Activated CD4-positive, alpha-beta T cell treated with anti-CD3 and anti-CD28 coated beads, Interleukin-2, amount 50 U/mL, for 48 hours (primary cell): ENCODE results near the gene FST.

Experiments used
- DNase-seq, 2 experiments: peaks; one replicate each; pipeline ENCODE4 v3.0.0-alpha.2; 2020

Gene FST

DNA sequence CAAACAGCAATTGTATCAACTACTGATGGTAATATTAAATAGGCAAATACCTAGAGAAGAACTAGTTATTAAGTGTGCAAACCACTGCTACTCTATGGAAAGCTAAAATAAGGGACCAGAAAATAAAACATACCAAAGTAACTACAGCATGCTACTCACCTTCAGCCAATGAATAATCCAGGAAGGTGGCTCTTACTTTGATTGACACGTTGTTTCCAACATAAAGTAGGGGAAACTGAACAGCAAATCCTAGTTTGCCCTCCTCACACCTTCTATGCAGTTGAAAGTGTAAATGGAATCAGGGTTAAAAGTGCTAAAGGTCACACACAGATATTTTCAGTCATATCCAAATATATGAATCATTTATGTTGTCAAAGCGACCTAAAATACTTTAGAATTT is 5.1 kb upstream of the FST start:
- no peak for DNase-seq

- DNase-seq, result no peak
Observed at GRCh38 chr5:53476019-53476418, 4.4 kb upstream of the FST start.

- DNase-seq, result no peak
Observed at GRCh38 chr5:53476531-53477480, 3.6 kb upstream of the FST start.

- DNase-seq, result peak in 1 of 2 experiments; percentile 14
Observed at GRCh38 chr5:53478411-53479044, 1.9 kb upstream of the FST start.

- DNase-seq, result no peak
Observed at GRCh38 chr5:53479045-53479589, 1.3 kb upstream of the FST start.

- peak; percentile 23 to 35 for DNase-seq
Observed at GRCh38 chr5:53479590-53480415, 626 bp upstream of the FST start.

DNA sequence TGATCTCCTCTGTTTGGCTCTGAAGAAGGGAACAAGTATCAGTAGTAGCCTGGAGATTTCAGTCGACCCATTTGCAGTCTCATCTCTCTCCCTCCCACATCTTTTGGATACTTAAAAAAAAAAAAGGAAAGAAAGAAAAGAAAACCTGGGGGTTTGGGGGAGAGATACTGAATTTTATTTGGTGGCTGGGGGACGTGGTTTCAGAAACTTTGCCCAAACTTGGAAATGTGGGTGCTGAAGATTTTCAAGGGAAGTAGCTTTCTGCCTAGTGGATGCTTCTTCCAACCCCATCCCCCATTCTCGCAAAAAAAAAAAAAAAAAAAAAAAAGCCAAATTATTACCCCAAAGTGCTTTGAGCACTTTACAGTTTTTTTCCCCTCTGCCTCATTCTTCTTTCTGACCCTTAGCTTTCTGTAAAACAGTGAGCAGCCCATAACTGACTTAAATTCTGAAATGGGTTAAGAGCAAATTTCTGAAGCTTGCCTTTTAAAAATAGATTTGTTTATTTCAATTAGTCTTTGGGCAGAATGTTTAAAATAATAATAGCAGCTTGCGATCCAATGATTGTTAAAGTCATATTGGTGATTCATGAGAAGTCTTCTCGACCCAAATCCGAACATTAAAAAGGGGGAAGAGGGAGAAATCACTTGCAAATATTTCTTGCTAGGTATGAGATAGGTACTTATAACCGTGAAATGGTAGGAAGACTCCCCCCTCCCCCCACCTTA is 894 bp downstream of the FST start:
- no peak for DNase-seq

DNA sequence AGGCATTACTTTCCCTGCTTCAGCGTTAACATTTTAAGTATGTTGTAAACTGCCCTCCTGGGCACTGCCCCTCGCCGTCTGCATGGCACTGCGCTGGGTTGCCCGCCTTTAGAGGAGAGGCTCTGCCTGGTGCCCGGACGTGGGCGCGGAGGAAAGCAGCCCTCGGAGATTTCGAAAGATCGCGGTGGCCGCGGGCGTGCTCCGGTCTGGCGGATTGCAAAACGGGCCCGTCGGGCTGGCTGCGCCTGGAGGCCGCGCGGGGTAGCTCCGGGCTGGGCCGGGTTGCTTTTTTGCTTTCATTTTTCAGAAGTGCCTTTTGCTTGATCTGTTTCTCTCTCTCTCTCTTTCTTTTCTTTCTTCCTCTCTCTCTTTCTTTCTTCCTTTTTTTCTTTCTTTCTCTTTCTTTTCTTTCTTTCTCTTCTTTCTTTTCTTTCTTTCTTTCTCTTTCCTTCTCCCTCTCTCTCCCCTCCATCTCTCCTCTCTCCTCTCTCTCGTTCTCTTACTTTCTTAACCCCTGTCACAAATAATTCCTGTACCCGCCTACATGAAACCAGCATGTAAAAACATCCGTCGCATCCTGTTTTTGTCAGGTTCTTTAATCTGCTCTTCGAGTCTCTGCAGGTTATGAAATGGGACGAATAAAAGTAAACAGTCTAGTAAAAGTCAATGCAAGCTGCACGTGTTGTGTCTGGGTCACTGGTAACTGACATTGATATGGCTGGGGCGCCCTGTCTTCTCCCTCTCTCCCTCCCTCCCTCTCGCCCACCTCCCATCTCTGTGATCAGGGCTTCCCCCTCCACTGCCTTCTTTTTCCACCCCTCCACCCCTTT is 1.7 kb downstream of the FST start:
- DNase-seq, result peak; percentile 64 to 71

DNA sequence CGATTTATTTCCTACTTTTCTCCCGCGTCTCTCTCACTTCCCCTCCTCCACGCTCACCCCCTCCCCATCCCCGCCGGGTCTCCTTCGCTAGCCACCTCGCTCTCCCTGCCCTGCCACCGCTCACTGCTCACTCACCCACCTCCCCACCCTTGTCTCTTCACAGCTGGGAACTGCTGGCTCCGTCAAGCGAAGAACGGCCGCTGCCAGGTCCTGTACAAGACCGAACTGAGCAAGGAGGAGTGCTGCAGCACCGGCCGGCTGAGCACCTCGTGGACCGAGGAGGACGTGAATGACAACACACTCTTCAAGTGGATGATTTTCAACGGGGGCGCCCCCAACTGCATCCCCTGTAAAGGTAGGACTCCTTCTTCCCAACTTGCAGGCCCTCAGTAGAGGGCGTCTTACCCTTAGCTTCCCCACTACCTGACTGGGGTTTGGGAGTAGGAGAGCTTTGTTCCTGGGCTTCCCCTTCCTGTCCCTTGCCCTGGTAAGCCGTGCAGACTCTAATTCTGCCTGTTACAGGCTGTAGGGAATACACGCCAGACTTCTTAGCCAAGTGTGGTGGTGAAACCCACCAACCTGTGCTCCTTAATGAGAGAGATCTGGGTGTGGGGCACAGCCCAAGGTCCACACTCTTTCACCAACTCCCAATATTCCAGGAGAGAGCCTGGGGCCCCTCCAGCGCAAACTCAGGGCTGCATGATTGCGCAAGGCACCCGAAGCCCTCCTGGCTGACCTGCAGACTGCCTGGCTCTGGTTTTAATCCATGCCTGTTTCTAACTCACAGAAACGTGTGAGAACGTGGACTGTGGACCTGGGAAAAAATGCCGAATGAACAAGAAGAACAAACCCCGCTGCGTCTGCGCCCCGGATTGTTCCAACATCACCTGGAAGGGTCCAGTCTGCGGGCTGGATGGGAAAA is 2.5 kb downstream of the FST start:
- DNase-seq, result peak; percentile 25 to 26

- DNase-seq, result no peak
Observed at GRCh38 chr5:53487436-53487835, 7.0 kb downstream of the FST start.

DNA sequence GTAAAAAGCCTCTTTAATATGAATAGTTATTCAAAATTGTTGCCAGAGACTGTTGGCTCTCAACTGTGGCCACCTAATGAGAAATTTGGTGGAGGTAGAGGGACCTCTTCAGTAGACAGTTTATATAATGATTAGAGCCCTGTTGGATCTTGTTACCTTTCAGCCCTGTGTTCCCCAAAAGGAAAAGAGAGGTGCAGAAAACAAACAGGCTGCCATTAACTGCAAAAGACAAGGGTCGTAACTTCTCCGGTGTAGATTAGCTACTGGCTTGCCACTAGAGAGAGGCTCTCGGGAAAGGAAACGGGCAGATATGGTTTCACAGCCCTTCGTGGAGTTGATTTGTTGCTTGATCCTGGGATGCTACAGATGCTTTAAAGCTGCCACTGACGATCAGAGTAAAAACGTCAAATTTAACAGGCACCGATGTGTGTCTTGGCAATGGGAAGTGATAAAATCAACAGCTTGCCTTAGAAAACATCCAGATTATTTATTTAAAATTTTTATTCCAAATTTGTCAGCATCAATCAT is 7.8 kb downstream of the FST start:
- DNase-seq, result no peak

DNA sequence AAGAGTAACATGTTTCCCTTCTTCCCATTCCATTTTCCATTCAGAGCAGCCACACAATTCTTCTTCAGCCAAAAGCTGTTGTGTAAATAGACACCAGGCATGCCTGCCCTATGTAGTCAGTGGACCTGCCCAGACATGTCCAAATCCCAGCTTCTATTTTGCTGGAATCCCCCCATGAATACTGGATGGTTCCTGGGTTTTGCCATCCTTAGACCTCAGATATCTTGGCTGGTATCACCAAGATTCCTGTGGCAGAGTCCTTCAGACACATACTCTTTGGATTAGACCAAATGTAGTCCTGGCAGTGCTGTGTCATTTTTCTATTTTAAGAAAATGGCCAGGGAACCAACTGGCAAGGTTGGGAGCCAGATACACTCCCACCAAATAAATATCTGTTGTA is 10.3 kb downstream of the FST start:
- no peak for DNase-seq

GRCh38 chr5:53501054-53501453 is 20.6 kb downstream of the FST start:
- DNase-seq, result no peak

DNA sequence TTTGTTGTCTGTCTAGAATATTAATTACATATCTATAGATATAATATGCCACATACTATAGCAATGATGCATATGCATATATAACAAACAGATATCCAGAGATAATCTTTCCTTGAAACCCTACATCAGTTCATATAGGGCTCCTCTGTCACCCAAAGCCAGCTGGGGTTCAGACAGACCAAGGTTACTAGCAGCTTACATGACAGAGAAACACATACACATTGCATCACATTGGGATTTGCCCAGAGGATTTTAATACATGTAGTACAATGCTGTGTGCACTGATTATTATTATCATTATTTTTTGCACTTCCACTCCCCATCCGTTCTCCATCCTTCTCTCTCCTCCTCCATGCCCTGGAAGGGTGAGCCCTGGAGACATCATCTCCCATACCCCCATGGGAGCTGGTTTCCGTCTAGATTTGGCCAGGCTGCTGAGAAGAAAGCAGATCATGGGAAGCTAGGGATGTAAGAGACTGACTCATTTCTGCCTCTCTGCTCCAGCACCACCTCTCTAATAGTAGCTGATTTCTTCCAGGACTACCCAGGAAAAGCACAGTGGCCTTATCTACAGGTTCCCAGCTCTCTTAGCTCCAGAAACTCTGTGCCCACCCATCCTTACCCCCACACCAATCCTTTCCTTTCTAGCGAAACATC is 23.3 kb downstream of the FST start:
- DNase-seq, result no peak

DNA sequence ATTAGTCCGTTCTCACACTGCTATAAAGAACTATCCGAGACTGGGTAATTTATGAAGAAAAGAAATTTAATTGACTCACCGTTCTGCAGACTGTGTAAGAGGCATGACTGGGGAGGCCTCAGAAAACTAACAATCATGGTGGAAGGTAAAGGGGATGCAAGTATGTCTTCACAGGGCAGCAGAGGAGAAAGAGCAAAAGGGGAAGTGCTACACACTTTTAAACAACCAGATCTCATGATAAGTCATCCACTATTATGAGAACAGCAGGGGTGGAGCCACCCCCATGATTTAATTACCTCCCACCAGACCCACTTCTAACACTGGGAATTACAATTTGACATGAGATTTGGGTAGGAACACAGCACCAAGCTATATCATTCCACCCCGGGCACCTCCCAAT is 26.6 kb downstream of the FST start:
- DNase-seq, result no peak

GRCh38 chr5:53508125-53508524 is 27.7 kb downstream of the FST start:
- no peak for DNase-seq

DNA sequence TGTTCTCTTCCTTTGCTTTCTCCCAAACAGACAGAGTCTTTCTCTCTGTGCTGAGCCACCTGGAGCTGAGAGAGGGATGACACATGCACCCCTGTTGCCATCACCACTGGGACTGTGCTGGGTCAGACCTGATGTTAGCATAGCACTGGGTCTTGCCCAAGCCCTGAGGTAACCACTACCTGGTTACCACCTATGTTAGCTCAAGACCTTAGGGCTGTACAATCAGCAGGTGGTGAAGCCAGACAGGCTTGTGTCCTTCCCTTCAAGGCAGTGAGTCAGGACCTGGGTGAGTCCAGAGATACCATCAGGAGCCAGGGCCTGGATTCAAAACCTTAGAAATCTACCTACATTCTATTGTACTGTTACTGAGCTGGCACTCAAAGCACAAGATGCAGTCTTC is 32.1 kb downstream of the FST start:
- no peak for DNase-seq

- no peak for DNase-seq
Observed at GRCh38 chr5:53515988-53516387, 35.6 kb downstream of the FST start.

DNA sequence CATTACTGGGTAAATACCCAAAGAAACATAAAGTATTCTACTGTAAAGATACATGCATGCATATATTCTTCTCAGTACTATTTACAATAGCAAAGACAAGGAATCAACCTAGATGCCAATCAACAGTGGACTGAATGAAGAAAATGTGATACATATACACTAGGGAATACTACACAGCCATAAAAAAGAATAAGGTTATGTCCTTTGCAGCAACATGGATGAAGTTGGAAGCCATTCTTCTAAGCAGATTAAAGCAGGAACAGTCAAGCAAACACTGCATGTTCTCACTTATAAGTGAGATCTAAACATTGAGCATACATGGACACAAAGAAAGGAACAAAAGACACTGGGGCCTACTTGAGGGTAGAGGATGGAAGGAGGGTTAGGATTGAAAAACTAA is 40.4 kb downstream of the FST start:
- no peak for DNase-seq
